Activated T-cell treated with anti-CD3 and anti-CD28 coated beads, Interleukin-2, amount 50 U/mL, for 72 hours (primary cell): Measurements from ENCODE around the gene DPM2. TPM values are rescaled to one million over a fixed set of nuclear protein-coding genes. Genes with fewer than 3 reads are reported as not detected.

ENCODE experiments used
- ATAC-seq, 2 donors: fragments of 150-1000 bp; cut with Tn5 transposase; replicated peaks in 1 of 2; 2 replicates each; pipeline ENCODE4 v1.10.0; 2021; ENCODE audit warnings: moderate library complexity in 2 of 2, mild to moderate bottlenecking in 1 of 2
- DNase-seq, 2 donors: peaks; one replicate each; pipeline ENCODE4 v3.0.0; 2021 to 2022; ENCODE audit warnings: mixed read lengths in 1 of 2
- H3K27ac Mint-ChIP-seq: one replicate; pipeline ENCODE4 v1.8.0; 2022; ENCODE audit warnings: mild to moderate bottlenecking, moderate library complexity, mixed read lengths
- H3K27me3 Mint-ChIP-seq: one replicate; pipeline ENCODE4 v1.8.0; 2022; ENCODE audit warnings: low read depth, mixed read lengths
- H3K36me3 Mint-ChIP-seq, 2 donors: one replicate each; pipeline ENCODE4 v1.8.0; 2022; ENCODE audit warnings: mixed read lengths in 2 of 2, mild to moderate bottlenecking in 1 of 2; ENCODE audit not compliant: insufficient read depth in 2 of 2
- H3K4me1 Mint-ChIP-seq: one replicate; pipeline ENCODE4 v1.8.0; 2022; ENCODE audit warnings: low read depth, mixed read lengths
- H3K4me3 Mint-ChIP-seq, 2 donors: one replicate each; pipeline ENCODE4 v1.8.0; 2022; ENCODE audit warnings: mild to moderate bottlenecking in 2 of 2, mixed read lengths in 2 of 2, moderate library complexity in 2 of 2
- H3K9me3 Mint-ChIP-seq, 2 donors: one replicate each; pipeline ENCODE4 v1.8.0; 2022; ENCODE audit warnings: mixed read lengths in 2 of 2
- total RNA-seq, 2 donors: library from RNA; stranded (reverse); gene quantifications; one replicate each; pipeline ENCODE4 v1.2.3, GENCODE V29; 2022

The DPM2 gene
- total RNA-seq, 2 donors from 2014 or later: 44.2 to 51.1 TPM

DNA sequence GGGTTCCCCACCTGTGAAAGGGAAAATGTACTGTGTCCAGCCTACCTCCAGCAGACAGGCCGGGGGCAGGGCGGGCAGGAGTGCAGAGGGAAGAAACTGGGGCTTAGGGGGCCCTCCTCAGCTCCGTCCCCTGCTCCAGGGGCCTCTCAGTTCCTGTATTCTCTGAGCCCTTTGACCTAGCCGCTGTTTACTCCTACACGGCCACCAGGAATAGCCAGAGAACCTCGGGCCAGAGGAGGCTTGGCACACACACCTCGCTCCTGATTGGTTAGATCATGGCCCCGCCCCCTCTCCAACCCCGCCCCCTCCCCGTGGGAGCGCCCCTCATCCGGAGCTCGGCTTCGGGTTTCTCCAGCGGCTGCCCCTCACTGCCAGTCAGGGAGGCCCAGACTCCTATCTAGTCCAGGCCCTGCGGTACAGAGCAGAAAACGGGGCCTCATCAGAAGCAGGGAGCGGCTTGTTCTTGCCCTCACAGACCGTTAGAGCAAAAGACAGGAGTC lies 40.4 kb downstream of the DPM2 start:
- ATAC-seq: peak; percentile 6 to 17
- no peak overlapping the region for H3K27ac Mint-ChIP-seq
- peaks cover 20% of the 10 kb centered on the region for H3K4me1 Mint-ChIP-seq
- H3K9me3 Mint-ChIP-seq: peaks cover 0 to 2% of the 10 kb centered on the region in 2 donors
- peak overlapping the region in 1 of 2 donors; percentile 50 for H3K4me3 Mint-ChIP-seq
- no peak for DNase-seq
- H3K36me3 Mint-ChIP-seq: peaks cover 21 to 37% of the 10 kb centered on the region in 2 donors
- no peaks in the 10 kb centered on the region for H3K27me3 Mint-ChIP-seq

DNA sequence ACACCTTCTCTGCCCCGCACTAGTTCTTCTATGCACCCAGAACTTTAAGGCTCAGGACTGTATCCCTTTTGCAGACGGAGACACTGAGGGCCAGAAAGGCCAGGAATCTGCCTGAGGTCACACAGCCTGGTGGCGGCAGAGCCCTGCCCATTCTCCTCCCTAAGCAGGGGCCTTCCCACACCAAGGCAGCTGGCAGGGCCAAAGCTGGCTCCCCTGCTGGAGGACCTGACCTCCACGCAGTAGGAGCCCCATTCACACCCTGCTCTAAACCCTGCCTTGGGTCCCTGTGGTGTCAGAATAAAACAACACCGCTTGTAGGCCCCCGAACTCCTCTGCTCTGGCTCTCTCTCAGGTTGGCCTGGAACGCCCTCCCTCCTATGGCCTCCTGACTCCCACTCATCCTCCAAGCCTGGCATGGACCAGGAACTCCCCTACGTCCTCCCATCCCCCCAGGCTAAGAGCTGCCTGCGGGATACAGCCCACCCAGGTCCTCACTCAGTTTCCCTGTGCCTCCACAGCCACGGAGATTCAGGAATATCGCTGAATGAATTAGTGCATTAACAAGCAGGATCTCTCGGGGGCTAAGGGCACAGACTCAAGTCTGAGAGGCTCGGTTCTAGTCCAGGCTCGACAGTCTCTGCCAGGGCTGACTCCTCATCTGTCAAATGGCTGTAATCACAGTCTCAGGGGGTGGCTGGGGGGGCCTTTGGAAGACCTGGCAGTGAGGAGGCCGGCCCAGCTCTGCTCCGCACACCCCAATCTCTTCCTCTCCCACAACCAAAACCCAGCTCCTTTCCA lies 41.1 kb downstream of the DPM2 start:
- ATAC-seq (no peak), DNase-seq (no peak)
- H3K4me3 Mint-ChIP-seq: no peak overlapping the region
- H3K27me3 Mint-ChIP-seq: no peaks in the 10 kb centered on the region
- H3K9me3 Mint-ChIP-seq: peaks cover 0 to 2% of the 10 kb centered on the region in 2 donors
- peaks cover 14% of the 10 kb centered on the region for H3K4me1 Mint-ChIP-seq
- no peak overlapping the region for H3K27ac Mint-ChIP-seq
- H3K36me3 Mint-ChIP-seq: peaks cover 21 to 37% of the 10 kb centered on the region in 2 donors

DNA sequence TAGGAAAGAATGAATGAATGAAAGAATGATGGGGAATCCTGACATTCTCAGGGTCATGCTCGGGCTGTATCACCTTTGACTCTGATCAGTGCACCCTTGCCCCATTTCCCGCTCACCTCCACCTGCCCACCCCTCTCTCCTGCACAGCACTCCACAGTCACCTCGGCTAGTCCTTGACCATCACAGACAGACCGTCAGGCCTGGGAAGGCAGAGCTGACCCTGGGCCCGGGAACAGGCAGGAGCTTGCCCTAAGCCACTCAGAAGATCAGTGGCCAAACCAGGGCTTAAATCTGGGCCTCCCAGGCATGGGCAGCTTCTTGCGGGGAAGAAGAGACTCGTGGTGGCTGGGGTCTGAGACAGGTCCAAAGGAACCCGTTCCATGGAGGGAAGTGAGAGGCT lies 41.8 kb downstream of the DPM2 start:
- peaks cover 0 to 2% of the 10 kb centered on the region in 2 donors for H3K9me3 Mint-ChIP-seq
- no peak overlapping the region for H3K4me3 Mint-ChIP-seq
- no peaks in the 10 kb centered on the region for H3K27me3 Mint-ChIP-seq
- peaks cover 14% of the 10 kb centered on the region for H3K4me1 Mint-ChIP-seq
- DNase-seq (no peak), ATAC-seq (no peak)
- peaks cover 24 to 43% of the 10 kb centered on the region in 2 donors for H3K36me3 Mint-ChIP-seq
- H3K27ac Mint-ChIP-seq: no peak overlapping the region

DNA sequence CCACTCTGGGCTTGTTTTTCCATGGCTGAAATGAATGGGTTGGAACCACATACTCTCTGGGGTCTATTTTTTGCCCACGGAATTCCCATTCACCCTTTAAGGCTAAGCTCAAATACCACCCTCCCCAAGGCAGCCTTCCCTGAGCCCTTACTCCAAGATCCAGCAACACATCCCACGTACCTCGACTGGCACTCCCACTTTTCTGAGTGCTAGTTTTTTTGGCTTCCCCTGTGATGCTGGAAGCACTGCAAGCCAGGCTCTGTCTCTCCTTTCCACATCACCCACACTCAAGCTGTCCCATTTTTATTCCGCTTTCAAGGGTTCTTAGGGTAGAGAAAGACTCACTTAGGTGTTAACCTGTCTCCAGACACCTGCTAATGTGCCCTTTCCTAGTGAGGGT lies 44.3 kb downstream of the DPM2 start:
- H3K27me3 Mint-ChIP-seq: no peaks in the 10 kb centered on the region
- H3K27ac Mint-ChIP-seq: no peak overlapping the region
- no peak overlapping the region for H3K4me3 Mint-ChIP-seq
- DNase-seq: no peak
- peaks cover 0 to 2% of the 10 kb centered on the region in 2 donors for H3K9me3 Mint-ChIP-seq
- H3K4me1 Mint-ChIP-seq: peaks cover 10% of the 10 kb centered on the region
- H3K36me3 Mint-ChIP-seq: peaks cover 23 to 47% of the 10 kb centered on the region in 2 donors
- no peak for ATAC-seq

DNA sequence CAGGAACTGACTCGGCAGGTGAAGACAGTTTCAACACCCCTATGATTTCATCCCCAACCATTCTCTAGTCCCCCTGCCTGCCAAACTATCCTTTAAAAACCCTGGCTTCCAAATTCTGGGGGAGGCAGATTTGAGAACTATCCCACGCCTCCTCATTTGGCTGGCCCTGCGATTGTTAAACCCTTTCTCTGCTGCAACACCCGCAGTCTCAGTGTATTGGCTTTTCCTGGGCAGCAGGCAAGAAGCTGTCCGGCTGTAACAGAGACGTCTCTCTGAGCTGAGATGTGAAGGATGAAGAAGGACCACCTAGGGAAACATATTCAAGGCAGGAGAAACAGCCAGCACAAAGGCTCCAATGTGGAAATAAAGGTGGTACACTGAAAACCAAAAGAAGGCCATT lies 44.8 kb downstream of the DPM2 start:
- ATAC-seq (no peak), DNase-seq (no peak)
- H3K27ac Mint-ChIP-seq: peak overlapping the region; percentile 8
- H3K4me3 Mint-ChIP-seq: no peak overlapping the region
- H3K36me3 Mint-ChIP-seq: peaks cover 23 to 47% of the 10 kb centered on the region in 2 donors
- H3K4me1 Mint-ChIP-seq: peaks cover 8% of the 10 kb centered on the region
- H3K27me3 Mint-ChIP-seq: no peaks in the 10 kb centered on the region
- peaks cover 0 to 2% of the 10 kb centered on the region in 2 donors for H3K9me3 Mint-ChIP-seq

DNA sequence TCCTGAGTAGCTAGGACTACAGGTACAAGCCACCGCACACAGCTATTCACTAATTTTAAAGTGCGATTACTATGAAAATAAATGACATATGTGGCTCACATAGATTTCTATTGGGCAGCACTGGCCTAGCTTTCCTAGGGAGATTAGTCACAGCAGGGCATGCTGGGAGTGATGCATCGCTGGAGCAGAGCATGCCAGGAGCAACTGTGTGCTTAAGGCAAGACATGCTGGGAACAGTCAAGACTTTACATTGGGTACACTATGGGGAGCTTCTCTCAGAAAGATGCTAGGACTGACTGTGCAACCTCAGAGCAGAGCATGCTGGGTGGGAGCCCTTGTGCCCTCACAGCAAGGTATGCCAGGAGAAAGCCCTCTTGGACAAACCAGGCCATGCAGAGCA lies 47.6 kb downstream of the DPM2 start:
- ATAC-seq: no peak
- Mint-ChIP-seq H3K27ac (no peak overlapping the region), H3K9me3 (peaks cover 0 to 2% of the 10 kb centered on the region in 2 donors), H3K27me3 (no peaks in the 10 kb centered on the region), H3K4me3 (no peak overlapping the region), H3K4me1 (peaks cover 6% of the 10 kb centered on the region), H3K36me3 (peaks cover 24 to 41% of the 10 kb centered on the region in 2 donors)
- DNase-seq: no peak

DNA sequence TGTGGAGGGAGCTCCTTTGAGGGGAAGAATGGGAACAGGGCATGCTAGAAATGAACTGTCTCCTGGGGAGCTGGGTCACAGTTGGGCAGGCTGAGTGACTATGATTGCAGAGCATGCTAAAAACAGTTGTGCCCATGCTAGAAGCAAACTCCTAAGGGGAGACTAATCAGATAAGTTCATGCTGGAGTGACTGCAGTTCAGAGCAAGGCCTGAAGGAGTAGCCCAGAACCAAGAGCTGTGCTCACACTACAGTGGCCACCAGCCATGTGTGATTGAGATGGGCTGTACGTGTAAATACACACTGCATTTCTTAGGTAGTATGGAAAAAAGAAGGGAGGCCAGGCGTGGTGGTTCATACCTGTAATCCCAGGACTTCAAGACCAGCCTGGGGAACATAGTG lies 49.9 kb downstream of the DPM2 start:
- H3K27me3 Mint-ChIP-seq: no peaks in the 10 kb centered on the region
- H3K27ac Mint-ChIP-seq: no peak overlapping the region
- H3K4me3 Mint-ChIP-seq: no peak overlapping the region
- ATAC-seq: peak in 1 of 2 donors; percentile 18
- H3K4me1 Mint-ChIP-seq: peaks cover 6% of the 10 kb centered on the region
- DNase-seq: no peak
- peaks cover 9 to 26% of the 10 kb centered on the region in 2 donors for H3K36me3 Mint-ChIP-seq
- no peaks in the 10 kb centered on the region for H3K9me3 Mint-ChIP-seq

DNA sequence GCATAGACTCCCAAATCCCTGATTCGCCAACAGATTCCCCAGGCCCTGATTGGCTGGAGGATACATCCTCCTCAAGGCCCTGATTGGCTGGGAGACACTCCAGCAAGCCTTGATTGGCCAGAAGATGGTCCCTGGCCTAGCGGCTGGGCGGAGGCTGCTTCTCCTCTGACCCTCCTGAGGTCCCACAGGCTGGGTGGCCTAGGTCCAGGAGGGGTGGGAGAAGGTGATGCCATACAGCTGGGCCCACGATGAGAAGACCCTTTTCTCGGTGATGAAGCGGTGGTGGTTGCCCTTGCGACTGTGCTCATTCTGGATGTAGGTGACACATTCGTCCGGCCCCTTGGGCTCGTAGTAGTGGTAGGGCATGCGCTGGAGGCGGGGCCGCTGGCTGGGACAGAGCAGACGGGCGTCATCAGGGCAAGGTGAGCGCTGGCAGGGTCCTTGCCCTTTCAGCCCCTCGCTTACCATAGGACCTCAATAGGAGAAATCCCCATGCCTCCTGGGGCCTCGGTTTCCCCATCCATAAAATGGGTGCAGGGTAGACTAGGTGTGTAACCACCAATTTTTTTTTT lies 51.2 kb downstream of the DPM2 start:
- H3K27ac Mint-ChIP-seq: no peak overlapping the region
- no peaks in the 10 kb centered on the region for H3K27me3 Mint-ChIP-seq
- no peaks in the 10 kb centered on the region for H3K9me3 Mint-ChIP-seq
- ATAC-seq: no peak
- peaks cover 6% of the 10 kb centered on the region for H3K4me1 Mint-ChIP-seq
- H3K36me3 Mint-ChIP-seq: peaks cover 6 to 25% of the 10 kb centered on the region in 2 donors
- no peak for DNase-seq
- H3K4me3 Mint-ChIP-seq: no peak overlapping the region

DNA sequence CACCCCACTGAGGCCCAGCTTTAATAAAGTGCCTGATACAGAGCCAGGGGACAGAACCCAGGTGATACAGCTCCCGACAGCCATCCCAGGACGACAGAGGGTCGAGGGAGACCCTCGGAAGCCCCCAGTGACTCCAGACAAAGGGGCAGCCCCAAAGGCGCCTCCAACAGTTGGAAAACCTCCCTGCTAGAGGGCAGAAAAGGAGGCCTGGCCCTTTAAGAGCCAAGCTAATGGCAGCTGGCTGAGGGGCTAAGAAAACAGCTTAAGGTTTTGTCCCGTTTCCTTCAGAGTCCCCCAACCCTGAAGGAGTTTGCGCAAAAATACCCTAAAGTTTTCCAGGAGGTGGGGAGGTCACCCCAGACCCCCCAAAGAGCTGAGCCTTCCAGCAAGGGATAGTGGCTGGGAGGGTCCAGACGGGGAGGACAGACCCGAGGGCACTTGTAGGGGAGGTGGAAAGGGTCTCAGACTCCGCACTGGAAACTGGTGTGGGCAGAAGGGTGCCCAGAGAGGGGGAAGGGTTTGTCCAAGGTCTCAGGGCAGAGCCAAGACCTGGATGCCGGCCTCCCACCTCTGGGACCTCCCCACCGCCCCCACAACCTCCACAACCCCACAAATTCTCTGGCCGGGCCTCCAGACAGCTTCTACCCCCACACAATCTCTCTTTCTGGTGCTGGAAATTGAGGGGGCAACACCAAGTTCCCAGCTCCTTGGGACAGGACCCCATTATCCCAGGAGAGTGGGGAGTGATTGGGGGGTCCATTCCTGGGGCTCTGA lies 52.0 kb downstream of the DPM2 start:
- H3K4me3 Mint-ChIP-seq: no peak overlapping the region
- DNase-seq (no peak), ATAC-seq (no peak)
- peaks cover 6 to 20% of the 10 kb centered on the region in 2 donors for H3K36me3 Mint-ChIP-seq
- H3K27ac Mint-ChIP-seq: no peak overlapping the region
- no peaks in the 10 kb centered on the region for H3K9me3 Mint-ChIP-seq
- H3K4me1 Mint-ChIP-seq: peaks cover 6% of the 10 kb centered on the region
- no peaks in the 10 kb centered on the region for H3K27me3 Mint-ChIP-seq

Other genes with a start within 250 kb of the DPM2 start
- not detected for gene CFAP157, start 230.9 kb downstream of the DPM2 start, total RNA-seq
- gene PTRH1, start 222.2 kb downstream of the DPM2 start, total RNA-seq: 1 to 10 TPM; 8.0 to 9.2 TPM
- gene TTC16, start 221.8 kb downstream of the DPM2 start, total RNA-seq: 1 to 10 TPM in 1 of 2 donors, under 1 TPM in 1; 0.55 to 5.3 TPM
- gene TOR2A, start 202.6 kb downstream of the DPM2 start, total RNA-seq: 10 to 100 TPM; 12.5 to 16.4 TPM
- gene SH2D3C, start 159.2 kb downstream of the DPM2 start, total RNA-seq: 10 to 100 TPM; 59.5 to 65.8 TPM
- gene CDK9, start 151.8 kb downstream of the DPM2 start, total RNA-seq: 100 to 1,000 TPM in 1 of 2 donors, 10 to 100 TPM in 1; 99.4 to 105 TPM
- 10 to 100 TPM; 53.4 to 57.6 TPM for gene FPGS, start 135.0 kb downstream of the DPM2 start, total RNA-seq
- gene ENG, start 83.2 kb downstream of the DPM2 start, total RNA-seq: 10 to 100 TPM; 11.1 to 14.4 TPM
- 10 to 100 TPM; 37.7 to 41.9 TPM for gene AK1, start 60.2 kb downstream of the DPM2 start, total RNA-seq
- 10 to 100 TPM; 74.4 to 75.6 TPM for gene ST6GALNAC6, start 38.3 kb downstream of the DPM2 start, total RNA-seq
- 10 to 100 TPM; 28.1 to 30.5 TPM for gene ST6GALNAC4, start 20.8 kb downstream of the DPM2 start, total RNA-seq
- gene PIP5KL1, start 7.1 kb downstream of the DPM2 start, total RNA-seq: 1 to 10 TPM; 4.4 to 6.4 TPM
- 10 to 100 TPM; 59.2 to 75.1 TPM for gene EEIG1, start 43.1 kb upstream of the DPM2 start, total RNA-seq
- 10 to 100 TPM; 11.9 to 17.9 TPM for gene NAIF1, start 129.5 kb upstream of the DPM2 start, total RNA-seq
- gene SLC25A25, start 130.4 kb upstream of the DPM2 start, total RNA-seq: 10 to 100 TPM in 1 of 2 donors, 1 to 10 TPM in 1; 9.7 to 11.2 TPM
- gene PTGES2, start 189.9 kb upstream of the DPM2 start, total RNA-seq: 10 to 100 TPM; 23.5 to 27.5 TPM
- not detected for gene LCN2, start 211.6 kb upstream of the DPM2 start, total RNA-seq
- 10 to 100 TPM; 72.9 to 81.4 TPM for gene BBLN, start 222.4 kb upstream of the DPM2 start, total RNA-seq